Natural killer cell treated with Interleukin-12 subunit alpha and Interleukin-12 subunit beta and Interleukin-15 and Interleukin-18, amount 100 ng/mL, for 72 hours (primary cell): ENCODE results near the gene MBD4. TPM values are rescaled to one million over a fixed set of nuclear protein-coding genes. Genes with fewer than 3 reads are reported as not detected.
A peak's percentile ranks its signal among the peaks of the same experiment; 100 is the strongest.
"Not testable (repeated sequence)": the region's sequence is repeated elsewhere in the genome, so short reads cannot be mapped to it uniquely, and the experiment has no call there.

Experiments used
- ATAC-seq, 2 donors: fragments of 150-1000 bp; cut with Tn5 transposase in 1 of 2; sonication (Bioruptor Pico), chemical (Tn5 transposase) in 1 of 2; 2 replicates each; pipeline ENCODE4 v1.10.0; 2021
- DNase-seq: peaks from one replicate; pipeline ENCODE4 v3.0.0; 2022; ENCODE audit warnings: low spot score
- H3K27ac Mint-ChIP-seq, 2 donors: 1 replicate in 1 of 2; 2 replicates in 1 of 2; pipeline ENCODE4 v1.8.0; 2022; ENCODE audit warnings: mixed read lengths in 2 of 2, mild to moderate bottlenecking in 1 of 2, moderate library complexity in 1 of 2
- H3K27me3 Mint-ChIP-seq, 2 donors: 1 replicate in 1 of 2; 2 replicates in 1 of 2; pipeline ENCODE4 v1.8.0; 2022; ENCODE audit warnings: mixed read lengths in 2 of 2
- H3K36me3 Mint-ChIP-seq: one replicate; pipeline ENCODE4 v1.8.0; 2022; ENCODE audit warnings: mixed read lengths
- H3K4me1 Mint-ChIP-seq, 2 donors: 1 replicate in 1 of 2; 2 replicates in 1 of 2; pipeline ENCODE4 v1.8.0; 2022; ENCODE audit warnings: low read depth in 2 of 2, mixed read lengths in 2 of 2, mild to moderate bottlenecking in 1 of 2
- H3K4me3 Mint-ChIP-seq: one replicate; pipeline ENCODE4 v1.8.0; 2022; ENCODE audit warnings: mixed read lengths
- H3K9me3 Mint-ChIP-seq: 2 replicates; pipeline ENCODE4 v1.8.0; 2022; ENCODE audit warnings: mixed read lengths
- total RNA-seq, 2 donors: library from RNA; stranded (reverse); gene quantifications; one replicate each; pipeline ENCODE4 v1.2.3, GENCODE V29; 2022

Gene MBD4
- total RNA-seq, 2 donors from 2014 or later = 63.6 to 72.6 TPM

DNA sequence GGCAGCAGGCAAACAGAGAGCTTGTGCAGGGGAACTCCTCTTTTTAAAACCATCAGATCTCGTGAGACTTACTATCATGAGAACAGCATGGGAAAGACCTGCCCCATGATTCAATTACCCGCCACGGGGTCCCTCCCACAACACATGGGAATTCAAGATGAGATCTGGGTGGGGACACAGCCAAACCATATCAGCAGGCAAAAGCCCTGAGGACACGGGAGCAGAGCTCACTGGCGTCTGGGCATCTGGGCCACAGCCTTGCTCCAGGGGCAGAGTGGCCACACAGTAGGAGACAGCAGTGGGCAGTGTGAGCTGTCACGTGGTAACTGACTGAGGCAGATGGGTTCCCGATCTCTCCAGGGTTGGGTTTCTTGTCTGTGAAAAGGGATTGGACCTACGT, 54.2 kb downstream of the MBD4 start:
- H3K36me3 Mint-ChIP-seq, H3K27me3 Mint-ChIP-seq, DNase-seq, H3K9me3 Mint-ChIP-seq, H3K27ac Mint-ChIP-seq, H3K4me3 Mint-ChIP-seq, ATAC-seq, H3K4me1 Mint-ChIP-seq: not testable (repeated sequence)

GRCh38 chr3:129384594-129385323, 55.0 kb downstream of the MBD4 start:
- no peaks in the 10 kb centered on the region for H3K4me1 Mint-ChIP-seq
- no peaks in the 10 kb centered on the region for H3K9me3 Mint-ChIP-seq
- H3K27me3 Mint-ChIP-seq = no peaks in the 10 kb centered on the region
- DNase-seq (no peak), ATAC-seq (no peak)
- peaks cover 10% of the 10 kb centered on the region for H3K36me3 Mint-ChIP-seq
- H3K27ac Mint-ChIP-seq = no peak overlapping the region
- no peak overlapping the region for H3K4me3 Mint-ChIP-seq

- H3K4me3 Mint-ChIP-seq, H3K36me3 Mint-ChIP-seq, H3K27ac Mint-ChIP-seq, ATAC-seq, DNase-seq, H3K9me3 Mint-ChIP-seq, H3K27me3 Mint-ChIP-seq, H3K4me1 Mint-ChIP-seq: not testable (repeated sequence)
Measured at GRCh38 chr3:129384103-129384502, 55.6 kb downstream of the MBD4 start.

GRCh38 chr3:129383292-129383860, 56.4 kb downstream of the MBD4 start:
- no peaks in the 10 kb centered on the region for H3K27me3 Mint-ChIP-seq
- ATAC-seq (peak; percentile 82 to 85), DNase-seq (no peak)
- no peak overlapping the region for H3K4me3 Mint-ChIP-seq
- H3K9me3 Mint-ChIP-seq = no peaks in the 10 kb centered on the region
- H3K27ac Mint-ChIP-seq = no peak overlapping the region
- H3K36me3 Mint-ChIP-seq = peaks cover 9% of the 10 kb centered on the region
- H3K4me1 Mint-ChIP-seq = no peaks in the 10 kb centered on the region

DNA sequence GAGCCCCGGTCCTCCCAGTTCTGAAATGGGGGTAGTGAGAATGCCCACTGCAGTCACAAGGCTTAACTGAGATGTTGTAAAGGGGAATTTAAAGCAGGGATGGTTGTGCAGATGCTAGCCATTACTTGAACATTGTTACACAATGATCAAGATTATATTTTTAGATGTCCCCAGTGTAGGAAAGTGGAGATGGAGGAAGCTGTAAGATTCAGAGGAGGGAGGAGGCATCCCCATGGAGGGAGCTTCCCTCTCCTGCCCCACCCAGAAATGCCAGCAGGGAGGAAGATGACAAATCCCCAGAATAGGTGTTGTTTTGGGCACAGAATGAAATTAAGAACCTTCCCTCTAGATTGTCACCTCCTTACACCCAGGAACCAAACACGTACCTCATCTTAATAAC, 57.4 kb downstream of the MBD4 start:
- H3K27ac Mint-ChIP-seq = no peak overlapping the region

More for the DNA sequence above, 57.4 kb downstream of the MBD4 start:
- DNase-seq (no peak), ATAC-seq (no peak)
- H3K4me3 Mint-ChIP-seq = no peak overlapping the region
- H3K36me3 Mint-ChIP-seq = peaks cover 2% of the 10 kb centered on the region
- H3K9me3 Mint-ChIP-seq = no peaks in the 10 kb centered on the region
- H3K27me3 Mint-ChIP-seq = no peaks in the 10 kb centered on the region
- H3K4me1 Mint-ChIP-seq = no peaks in the 10 kb centered on the region

Other genes starting within 250 kb of the MBD4 start
- gene COPG1, start 190.3 kb downstream of the MBD4 start, total RNA-seq = 100 to 1,000 TPM; 203 to 236 TPM
- gene HMCES, start 161.1 kb downstream of the MBD4 start, total RNA-seq = 10 to 100 TPM; 49.2 to 52.5 TPM
- 1 to 10 TPM; 1.0 to 2.3 TPM for gene EFCAB12, start 11.3 kb downstream of the MBD4 start, total RNA-seq
- gene IFT122, start 276 bp upstream of the MBD4 start, total RNA-seq = 10 to 100 TPM; 13.1 to 27.4 TPM
- gene RHO, start 88.7 kb upstream of the MBD4 start, total RNA-seq = not detected
- gene H1-8, start 103.2 kb upstream of the MBD4 start, total RNA-seq = not detected
- 1 to 10 TPM; 2.8 to 4.8 TPM for gene PLXND1, start 166.7 kb upstream of the MBD4 start, total RNA-seq